Measurements from ENCODE around the gene OTUD1.

- TF ChIP-seq CTCF (IDR thresholded peaks at IDR 0.05) (no peak), POLR2A (IDR thresholded peaks at IDR 0.05) (no peak)
Measured at GRCh38 chr10:23399701-23400144, 39.2 kb upstream of the OTUD1 start.
